OCI-LY3 (cell line): ENCODE data around the gene ASCC1.

Source experiments
- H2AFZ ChIP-seq: fragments of 200-600, 300-600 bp; shearing (Covaris generic); 2 replicates; pipeline ENCODE4 v1.6.0; 2014; ENCODE audit warnings: antibody characterized with exemption, low read depth, low read length
- H3K27ac ChIP-seq: fragments of 200-600, 300-600 bp; sonication (generic); 2 replicates; pipeline ENCODE4 v1.5.1; 2014; ENCODE audit warnings: mild to moderate bottlenecking, low read length, moderate library complexity, mixed read lengths
- H3K27me3 ChIP-seq: fragments of 200-600, 300-600 bp; sonication (generic); 2 replicates; pipeline ENCODE4 v1.6.1; 2014; ENCODE audit warnings: low read depth, low read length, mixed read lengths
- H3K36me3 ChIP-seq: fragments of 200-600, 300-600 bp; sonication (generic); replicated peaks from 2 replicates; pipeline ENCODE3; 2014; ENCODE audit warnings: low read depth, low read length, mixed read lengths
- H3K4me1 ChIP-seq: fragments of 300-600, 200-600 bp; sonication (generic); 2 replicates; pipeline ENCODE4 v1.6.1; 2014; ENCODE audit warnings: low read length, mixed read lengths
- H3K4me2 ChIP-seq: fragments of 200-600, 300-600 bp; sonication (generic); 2 replicates; pipeline ENCODE4 v1.6.1; 2014; ENCODE audit warnings: low read length, mixed read lengths
- H3K4me3 ChIP-seq: fragments of 300-600, 200-600 bp; sonication (generic); 2 replicates; pipeline ENCODE4 v1.5.1; 2014; ENCODE audit warnings: antibody characterized with exemption, mild to moderate bottlenecking, low read length, moderate library complexity
- H3K79me2 ChIP-seq: fragments of 300-600, 200-600 bp; shearing (Covaris generic); 2 replicates; pipeline ENCODE4 v1.6.1; 2014; ENCODE audit warnings: mild to moderate bottlenecking, low read length, mixed read lengths
- H3K9ac ChIP-seq: fragments of 300-600, 200-600 bp; shearing (Covaris generic); 2 replicates; pipeline ENCODE4 v1.6.0; 2014; ENCODE audit warnings: mild to moderate bottlenecking, low read length, moderate library complexity
- H3K9me3 ChIP-seq: fragments of 200-600, 300-600 bp; shearing (Covaris generic); 2 replicates; pipeline ENCODE4 v1.6.1; 2014; ENCODE audit warnings: low read length, mixed read lengths; ENCODE audit not compliant: insufficient read depth
- H4K20me1 ChIP-seq: fragments of 200-600, 300-600 bp; sonication (generic); 2 replicates; pipeline ENCODE4 v1.6.1; 2016; ENCODE audit warnings: low read length, mixed read lengths; ENCODE audit not compliant: insufficient read depth
- CTCF ChIP-seq: fragments of 200-600, 300-600 bp; sonication (generic); IDR thresholded peaks from 2 replicates; pipeline ENCODE4 v1.5.1; 2014; ENCODE audit warnings: antibody characterized with exemption, low read length, low read depth
- EZH2phosphoT487 ChIP-seq: fragments of 200-600 bp; shearing (Covaris generic); IDR thresholded peaks from 2 replicates; pipeline ENCODE4 v1.6.1; 2018; ENCODE audit warnings: antibody characterized with exemption, mixed run types, low read depth

The ASCC1 gene

GRCh38 chr10:72058989-72059842 is 156.9 kb downstream of the ASCC1 start:
- Histone ChIP-seq H3K27ac (no peak overlapping the region), H3K79me2 (no peaks in the 10 kb centered on the region), H2AFZ (peak overlapping the region; percentile 69; the same call in 1 of the 2 replicates), H3K27me3 (no peaks in the 10 kb centered on the region), H3K9ac (peak overlapping the region; percentile 11; the same call in 1 of the 2 replicates), H3K4me2 (peak overlapping the region; percentile 56), H3K4me1 (peaks cover 33% of the 10 kb centered on the region), H3K36me3 (no peaks in the 10 kb centered on the region), H3K4me3 (no peak overlapping the region), H4K20me1 (no peaks in the 10 kb centered on the region), H3K9me3 (no peaks in the 10 kb centered on the region)
- TF ChIP-seq CTCF: no peak
- no peak for TF ChIP-seq EZH2phosphoT487

- Histone ChIP-seq H4K20me1 (no peaks in the 10 kb centered on the region), H3K4me3 (no peak overlapping the region), H3K27ac (no peak overlapping the region), H3K4me1 (peaks cover 35% of the 10 kb centered on the region), H3K4me2 (no peak overlapping the region), H3K36me3 (no peaks in the 10 kb centered on the region), H3K9me3 (no peaks in the 10 kb centered on the region), H3K27me3 (no peaks in the 10 kb centered on the region), H3K9ac (no peak overlapping the region), H3K79me2 (no peaks in the 10 kb centered on the region), H2AFZ (no peak overlapping the region)
- TF ChIP-seq CTCF (no peak), EZH2phosphoT487 (no peak)
Measured at GRCh38 chr10:72058347-72058898, 157.7 kb downstream of the ASCC1 start.

GRCh38 chr10:72056932-72057751 is 158.9 kb downstream of the ASCC1 start:
- Histone ChIP-seq H3K9me3 (no peaks in the 10 kb centered on the region), H3K9ac (no peak overlapping the region), H4K20me1 (no peaks in the 10 kb centered on the region), H3K27ac (no peak overlapping the region), H3K79me2 (no peaks in the 10 kb centered on the region), H2AFZ (no peak overlapping the region), H3K36me3 (no peaks in the 10 kb centered on the region), H3K27me3 (no peaks in the 10 kb centered on the region), H3K4me2 (no peak overlapping the region), H3K4me3 (no peak overlapping the region), H3K4me1 (peaks cover 40% of the 10 kb centered on the region)
- TF ChIP-seq EZH2phosphoT487 (no peak), CTCF (no peak)

GRCh38 chr10:72056113-72056512 is 160.0 kb downstream of the ASCC1 start:
- Histone ChIP-seq H3K79me2 (no peaks in the 10 kb centered on the region), H3K4me2 (no peak overlapping the region), H3K4me3 (no peak overlapping the region), H3K9ac (no peak overlapping the region), H3K27ac (no peak overlapping the region), H4K20me1 (no peaks in the 10 kb centered on the region), H3K36me3 (no peaks in the 10 kb centered on the region), H2AFZ (no peak overlapping the region), H3K4me1 (peaks cover 40% of the 10 kb centered on the region), H3K27me3 (no peaks in the 10 kb centered on the region), H3K9me3 (no peaks in the 10 kb centered on the region)
- TF ChIP-seq EZH2phosphoT487 (no peak), CTCF (no peak)
